ENCODE data around the gene MINPP1. TPM values are rescaled to one million over a fixed set of nuclear protein-coding genes. Genes with fewer than 3 reads are reported as not detected.

The MINPP1 gene
- polyA plus RNA-seq, 3 donors = 45.9 to 48.9 (median 47.0) TPM

- DNase-seq (ENCODE audit: low read depth in 3 of 3, low spot score in 2 of 3) = no peak
Measured at GRCh38 chr10:87518937-87519336, 14.2 kb downstream of the MINPP1 start.

DNA sequence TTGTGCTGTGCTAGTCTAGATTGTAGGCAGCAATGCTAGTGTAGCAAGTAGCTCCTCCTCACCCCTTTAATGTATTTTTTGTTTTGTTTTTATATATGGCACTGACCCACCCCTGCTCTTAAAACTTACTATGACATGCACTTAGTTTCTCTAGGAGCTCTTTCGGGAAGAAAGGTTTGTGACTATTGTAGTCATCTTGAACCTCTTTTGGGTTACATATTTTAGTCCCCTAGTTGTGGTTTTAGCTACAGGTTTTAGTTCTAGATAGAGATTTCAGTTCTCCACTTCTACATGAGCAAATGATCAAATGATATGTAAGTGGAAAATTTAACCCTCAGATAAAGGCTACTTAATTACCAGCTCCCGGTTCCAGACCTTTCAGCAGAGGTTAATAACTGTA lies 14.9 kb downstream of the MINPP1 start:
- no peak for DNase-seq (ENCODE audit: low read depth in 3 of 3, low spot score in 2 of 3)

GRCh38 chr10:87523731-87524130 lies 19.0 kb downstream of the MINPP1 start:
- no peak for DNase-seq (ENCODE audit: low read depth in 3 of 3, low spot score in 2 of 3)

- no peak for DNase-seq (ENCODE audit: low read depth in 3 of 3, low spot score in 2 of 3)
Measured at GRCh38 chr10:87524296-87524695, 19.6 kb downstream of the MINPP1 start.

- DNase-seq (ENCODE audit: low read depth in 3 of 3, low spot score in 2 of 3) = no peak
Measured at GRCh38 chr10:87531908-87532622, 27.4 kb downstream of the MINPP1 start.

DNA sequence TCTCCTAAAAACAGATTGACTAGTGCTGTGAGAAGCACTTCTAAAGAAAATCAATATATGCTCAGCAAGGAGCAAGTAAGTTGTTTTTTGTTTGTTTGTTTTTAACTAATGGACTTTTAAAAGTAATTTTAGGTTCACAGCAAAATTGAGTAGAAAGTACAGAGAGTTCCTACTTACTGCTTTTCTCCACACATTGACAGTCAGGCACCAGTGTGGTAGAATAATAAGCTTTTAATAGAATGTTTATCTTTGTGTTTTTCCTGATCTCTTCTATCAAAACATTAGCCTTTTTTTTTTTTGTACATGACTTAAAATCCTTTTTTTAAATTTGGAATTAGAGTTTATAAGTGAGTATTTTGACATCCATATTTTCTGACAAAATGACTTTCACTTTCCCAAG lies 28.0 kb downstream of the MINPP1 start:
- no peak for DNase-seq (ENCODE audit: low read depth in 3 of 3, low spot score in 2 of 3)

DNA sequence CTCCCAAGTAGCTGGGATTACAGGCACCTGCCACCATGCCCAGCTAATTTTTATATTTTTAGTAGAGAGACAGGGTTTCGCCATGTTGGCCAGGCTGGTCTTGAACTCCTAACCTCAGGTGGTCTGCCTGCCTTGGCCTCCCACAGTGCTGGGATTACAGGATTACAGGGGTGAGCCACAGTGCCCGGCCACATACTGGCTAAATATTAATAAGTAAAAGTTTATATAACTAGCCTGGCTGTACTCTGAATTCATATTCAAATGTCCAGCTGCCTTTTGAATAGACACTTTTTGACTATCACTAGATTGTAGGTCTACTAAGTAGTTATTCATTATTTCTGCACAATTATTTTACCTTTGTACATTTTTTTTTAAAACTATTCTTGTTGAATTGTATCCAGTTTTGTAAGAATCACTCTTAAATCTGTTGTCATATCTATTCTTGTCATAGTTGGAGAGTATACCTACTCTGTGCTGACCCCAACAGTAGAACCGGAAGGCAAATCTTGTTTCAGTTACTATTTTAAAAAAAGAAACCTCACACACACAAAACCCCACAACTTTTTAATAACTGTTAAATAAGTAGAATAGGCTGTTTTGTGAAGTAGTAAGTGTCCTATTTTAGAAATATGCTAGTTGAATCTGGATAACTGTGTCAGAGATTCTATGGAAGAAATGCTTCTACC lies 29.6 kb downstream of the MINPP1 start:
- no peak for DNase-seq (ENCODE audit: low read depth in 3 of 3, low spot score in 2 of 3)

DNA sequence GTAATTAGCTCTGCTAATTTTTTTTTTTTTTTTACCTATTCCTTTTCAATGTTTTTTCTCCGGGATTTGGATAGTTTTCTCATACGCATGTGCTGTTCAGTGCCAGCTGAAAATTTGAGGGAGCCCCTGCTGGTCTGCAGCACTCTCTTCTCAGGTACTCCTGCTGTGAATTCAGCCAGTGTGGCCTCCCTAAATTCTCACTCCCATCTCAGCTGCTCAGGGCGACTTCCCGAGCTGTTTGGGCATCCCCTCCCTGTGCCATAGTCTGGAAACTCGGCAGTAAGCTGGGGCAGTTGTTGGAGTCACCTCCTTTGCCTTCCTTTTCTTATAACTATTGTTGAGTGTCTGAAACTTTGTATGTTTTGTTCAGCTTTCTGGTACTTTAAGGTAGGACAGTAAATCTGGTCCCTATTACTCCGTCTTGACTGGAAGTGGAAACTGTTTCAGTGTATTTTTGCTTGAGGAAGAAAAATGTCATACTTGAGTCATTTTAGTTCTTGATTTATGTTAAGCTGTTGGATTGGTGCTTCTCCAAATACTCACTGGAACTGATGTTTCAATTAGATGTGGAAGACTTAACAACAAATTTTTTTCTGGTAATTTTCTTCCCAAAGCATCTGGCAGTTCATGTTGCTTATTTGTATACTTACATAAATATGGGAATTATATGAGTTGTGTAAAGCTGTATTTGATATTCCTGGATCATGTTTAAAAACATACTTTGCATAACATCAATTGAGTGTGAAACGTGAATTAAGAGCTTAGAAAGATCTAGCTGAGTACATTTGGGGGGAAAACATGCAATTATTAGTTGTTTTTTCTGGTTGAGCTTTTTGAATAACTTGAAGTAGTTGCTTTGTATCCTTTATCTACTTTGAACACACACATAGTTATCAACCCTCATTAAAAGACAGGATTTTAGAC lies 33.7 kb downstream of the MINPP1 start:
- DNase-seq (ENCODE audit: low read depth in 3 of 3, low spot score in 2 of 3) = no peak

DNA sequence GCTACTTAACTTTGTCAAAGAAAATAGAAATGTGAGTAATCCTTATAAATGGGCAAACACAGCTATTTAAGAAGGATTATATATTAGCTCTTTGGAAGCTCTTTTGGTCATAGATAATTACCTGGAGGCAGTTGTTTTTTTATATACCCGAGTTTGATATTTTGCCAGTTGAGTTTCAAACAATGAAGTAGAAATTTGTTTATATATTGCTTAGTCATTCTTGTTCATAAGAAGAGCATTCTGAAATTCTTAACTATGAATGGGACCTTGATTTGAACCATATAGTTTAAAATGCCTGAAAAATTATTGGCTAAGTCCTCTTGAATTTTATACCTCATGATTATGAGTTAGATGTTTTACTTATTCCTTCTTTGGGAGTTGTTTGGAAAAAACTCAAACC lies 36.4 kb downstream of the MINPP1 start:
- DNase-seq (ENCODE audit: low read depth in 3 of 3, low spot score in 2 of 3) = no peak

DNA sequence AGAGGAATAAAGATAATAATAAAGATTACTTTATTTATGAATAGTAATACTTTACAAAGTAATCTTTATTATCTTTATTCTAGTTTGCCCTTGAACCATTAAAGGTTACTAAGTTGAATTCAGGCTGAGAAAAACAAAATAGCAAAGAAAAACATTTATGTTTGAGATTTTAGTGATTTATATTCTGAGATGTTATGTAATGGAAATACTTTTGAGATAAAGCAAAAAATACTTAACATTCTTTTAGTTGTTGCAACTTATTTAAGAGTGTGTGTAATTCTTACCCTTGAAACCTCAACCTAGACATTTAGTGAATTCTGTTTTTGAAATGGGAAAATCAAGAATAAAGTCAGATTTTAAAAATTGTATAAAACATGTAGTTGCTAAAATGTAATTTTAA lies 40.0 kb downstream of the MINPP1 start:
- no peak for DNase-seq (ENCODE audit: low read depth in 3 of 3, low spot score in 2 of 3)

DNA sequence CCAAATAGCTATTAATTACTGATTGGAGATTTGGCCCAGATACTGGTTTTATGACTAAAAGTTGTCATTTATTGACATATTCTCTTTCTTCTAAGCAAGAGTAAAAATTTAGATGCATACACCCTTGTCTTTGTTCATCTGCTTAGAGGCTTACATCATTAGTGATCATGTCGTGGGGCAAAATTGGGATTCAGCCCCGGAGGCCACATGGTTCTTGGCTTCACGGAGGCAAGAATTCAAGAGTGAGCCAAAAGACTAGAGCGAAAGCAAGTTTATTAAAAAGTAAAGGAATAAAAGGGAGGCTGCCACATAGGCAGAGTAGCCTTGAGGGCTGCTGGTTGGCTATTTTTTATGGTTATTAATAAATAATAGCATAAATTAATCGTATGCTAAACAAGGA lies 41.1 kb downstream of the MINPP1 start:
- DNase-seq (ENCODE audit: low read depth in 3 of 3, low spot score in 2 of 3) = no peak

- no peak for DNase-seq (ENCODE audit: low read depth in 3 of 3, low spot score in 2 of 3)
Measured at GRCh38 chr10:87546210-87546609, 41.5 kb downstream of the MINPP1 start.

- DNase-seq (ENCODE audit: low read depth in 3 of 3, low spot score in 2 of 3) = no peak
Measured at GRCh38 chr10:87546971-87547413, 42.3 kb downstream of the MINPP1 start.

DNA sequence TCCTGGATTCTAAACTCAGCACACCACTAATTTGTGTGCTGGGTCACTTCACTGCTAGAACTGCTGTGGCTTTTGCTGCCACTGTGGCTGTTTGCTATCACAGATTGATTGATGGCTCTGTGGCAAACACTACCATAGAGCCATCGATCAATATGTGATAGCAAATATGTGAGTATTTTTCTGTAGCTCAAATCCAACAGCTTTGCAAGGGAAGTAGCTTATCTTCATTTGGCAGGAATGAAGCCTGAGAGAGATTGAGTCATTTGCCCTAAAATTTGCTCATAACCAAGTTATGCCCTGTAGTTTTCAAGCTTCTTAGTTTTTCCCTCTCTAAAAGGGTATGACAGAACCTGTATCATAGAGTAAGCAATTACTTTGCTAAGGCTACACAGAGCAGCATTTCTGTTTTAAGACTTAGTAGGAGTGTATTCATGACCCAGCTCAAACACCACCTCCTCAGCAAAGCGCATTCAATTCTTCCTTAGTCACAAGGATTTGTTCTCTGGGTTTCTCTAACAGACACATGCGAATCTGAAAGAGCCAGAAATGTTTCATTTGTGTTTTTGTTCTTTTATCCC lies 43.1 kb downstream of the MINPP1 start:
- no peak for DNase-seq (ENCODE audit: low read depth in 3 of 3, low spot score in 2 of 3)

GRCh38 chr10:87550741-87551140 lies 46.0 kb downstream of the MINPP1 start:
- no peak for DNase-seq (ENCODE audit: low read depth in 3 of 3, low spot score in 2 of 3)

- DNase-seq (ENCODE audit: low read depth in 3 of 3, low spot score in 2 of 3) = no peak
Measured at GRCh38 chr10:87551326-87551725, 46.6 kb downstream of the MINPP1 start.

DNA sequence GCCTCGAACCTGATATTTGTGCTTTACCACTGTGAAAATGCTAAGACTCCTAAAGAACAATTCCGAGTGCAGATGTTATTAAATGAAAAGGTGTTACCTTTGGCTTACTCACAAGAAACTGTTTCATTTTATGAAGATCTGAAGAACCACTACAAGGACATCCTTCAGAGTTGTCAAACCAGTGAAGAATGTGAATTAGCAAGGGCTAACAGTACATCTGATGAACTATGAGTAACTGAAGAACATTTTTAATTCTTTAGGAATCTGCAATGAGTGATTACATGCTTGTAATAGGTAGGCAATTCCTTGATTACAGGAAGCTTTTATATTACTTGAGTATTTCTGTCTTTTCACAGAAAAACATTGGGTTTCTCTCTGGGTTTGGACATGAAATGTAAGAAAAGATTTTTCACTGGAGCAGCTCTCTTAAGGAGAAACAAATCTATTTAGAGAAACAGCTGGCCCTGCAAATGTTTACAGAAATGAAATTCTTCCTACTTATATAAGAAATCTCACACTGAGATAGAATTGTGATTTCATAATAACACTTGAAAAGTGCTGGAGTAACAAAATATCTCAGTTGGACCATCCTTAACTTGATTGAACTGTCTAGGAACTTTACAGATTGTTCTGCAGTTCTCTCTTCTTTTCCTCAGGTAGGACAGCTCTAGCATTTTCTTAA lies 47.7 kb downstream of the MINPP1 start:
- DNase-seq (ENCODE audit: low read depth in 3 of 3, low spot score in 2 of 3) = no peak

GRCh38 chr10:87557409-87557808 lies 52.7 kb downstream of the MINPP1 start:
- DNase-seq (ENCODE audit: low read depth in 3 of 3, low spot score in 2 of 3) = no peak

DNA sequence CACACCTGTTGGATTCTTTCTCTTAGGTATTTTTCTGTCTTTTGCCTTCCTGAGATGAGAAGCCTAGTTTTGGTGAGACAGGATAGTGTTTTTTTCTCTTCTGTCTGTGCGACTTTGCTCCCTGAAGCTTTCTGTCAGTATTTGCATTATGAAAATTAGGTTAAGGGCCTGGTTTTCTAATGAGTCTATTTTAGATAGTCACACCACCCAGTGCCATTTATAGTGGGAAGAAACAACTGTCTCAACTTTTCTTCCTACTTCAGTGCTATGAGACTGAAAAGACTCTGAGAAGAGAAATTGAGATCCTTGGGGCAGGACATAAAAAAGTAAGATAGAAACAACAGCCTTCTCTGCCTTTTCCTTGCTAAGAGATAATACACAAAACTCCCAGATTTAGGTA lies 53.6 kb downstream of the MINPP1 start:
- DNase-seq (ENCODE audit: low read depth in 3 of 3, low spot score in 2 of 3) = no peak

DNA sequence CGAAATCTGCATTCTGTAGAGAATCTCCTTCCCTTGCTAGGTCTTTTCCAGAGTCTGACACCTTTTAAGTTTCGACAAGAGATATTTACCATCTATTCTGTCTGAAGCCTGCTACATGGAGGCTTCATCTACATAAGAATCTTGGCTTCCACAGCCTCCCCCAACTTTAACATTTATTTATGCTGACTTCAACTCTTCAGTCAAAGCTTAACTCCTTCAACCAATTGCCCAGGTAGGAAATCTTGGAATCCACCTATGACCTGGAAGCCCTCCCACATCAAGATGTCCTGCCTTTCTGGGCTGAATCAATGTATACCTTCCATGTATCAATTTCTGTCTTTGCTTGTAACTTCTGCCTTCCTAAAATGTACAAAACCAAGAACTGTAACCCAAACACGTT lies 54.7 kb downstream of the MINPP1 start:
- no peak for DNase-seq (ENCODE audit: low read depth in 3 of 3, low spot score in 2 of 3)
